RWPE1 (cell line): ENCODE data around the gene INF2.
A peak's percentile ranks its signal among the peaks of the same experiment; 100 is the strongest.

Experiments
- CTCF ChIA-PET: fragments of 350-600 bp; sonication (Branson Sonifier 250); formaldehyde crosslinking; extraction: SDS; loops from one replicate; lab custom pipeline; 2021; lab: Yijun Ruan, JAX
- POLR2A ChIA-PET: fragments of 400-600 bp; formaldehyde crosslinking; extraction: SDS; loops from one replicate; lab custom pipeline; 2020; ENCODE audit warnings: antibody characterized with exemption; ENCODE audit not compliant: low non-redundant PET; lab: Yijun Ruan, JAX
- DNase-seq: peaks from one replicate; pipeline ENCODE4 v3.0.0; 2012; ENCODE audit warnings: low spot score
- H3K27ac ChIP-seq: fragments of 450-650 bp; 2 replicates; pipeline ENCODE4 v1.5.1; 2017
- CTCF ChIP-seq: fragments of 450-650 bp; conservative IDR thresholded peaks from 2 replicates; pipeline ENCODE4 v1.5.1; 2017; ENCODE audit warnings: low read depth, mild to moderate bottlenecking

Gene INF2

GRCh38 chr14:104685216-104685997 lies 4.0 kb upstream of the INF2 start:
- DNase-seq, result no peak
- H3K27ac ChIP-seq, result peak overlapping the region; percentile 99
- ChIA-PET CTCF (no interaction called here), POLR2A (interaction anchor here (0.5 kb wide), 1 partner anchor 11 kb away, joined by 4 read pairs; no protein-coding TSS in a partner anchor)
- no peak for TF ChIP-seq CTCF

- ChIA-PET POLR2A (interaction anchor here (0.5 kb wide), 1 partner anchor 766 kb away, joined by 7 read pairs; no protein-coding TSS in a partner anchor), CTCF (no interaction called here)
- H3K27ac ChIP-seq, result peak overlapping the region; percentile 100
- TF ChIP-seq CTCF, result no peak
- no peak for DNase-seq
These were observed 3.3 kb upstream of the INF2 start for GRCh38 chr14:104685998-104686610.

- CTCF ChIA-PET, result interaction anchor here (0.6 kb wide), 1 partner anchor 558 kb away, joined by 3 read pairs; no protein-coding TSS in a partner anchor
- TF ChIP-seq CTCF, result no peak
- no peak for DNase-seq
- H3K27ac ChIP-seq, result peak overlapping the region; percentile 100
- POLR2A ChIA-PET, result interaction anchor here (0.5 kb wide), 1 partner anchor 767 kb away, joined by 7 read pairs; no protein-coding TSS in a partner anchor
These were observed 2.5 kb upstream of the INF2 start for GRCh38 chr14:104686624-104687517.

- TF ChIP-seq CTCF, result no peak
- POLR2A ChIA-PET, result interaction anchor here (0.5 to 0.7 kb wide), 2 partner anchors 9 to 15 kb away, joined by 3 read pairs; no protein-coding TSS in a partner anchor
- H3K27ac ChIP-seq, result peak overlapping the region; percentile 100
- CTCF ChIA-PET, result interaction anchor here (0.5 to 0.7 kb wide), 3 partner anchors 9 to 652 kb away, joined by 3 to 4 read pairs (median 3); no protein-coding TSS in a partner anchor
- peak; percentile 98 for DNase-seq
These were observed 1.6 kb upstream of the INF2 start for GRCh38 chr14:104687601-104688504.

- CTCF ChIA-PET, result interaction anchor here (0.5 to 0.7 kb wide), 2 partner anchors 17 to 651 kb away, joined by 3 read pairs; no protein-coding TSS in a partner anchor
- no peak for TF ChIP-seq CTCF
- H3K27ac ChIP-seq, result peak overlapping the region; percentile 100
- peak; percentile 23 for DNase-seq
- POLR2A ChIA-PET, result interaction anchor here (0.5 kb wide), 1 partner anchor 15 kb away, joined by 3 read pairs; no protein-coding TSS in a partner anchor
These were observed 811 bp upstream of the INF2 start for GRCh38 chr14:104688505-104689108.
